Superior temporal gyrus (tissue), 1 donor: ENCODE data around the gene WIPF3.
A peak's percentile ranks its signal among the peaks of the same experiment; 100 is the strongest.

ENCODE experiments used
- DNase-seq: peaks from one replicate; pipeline ENCODE4 v3.0.0-alpha.2; 2016; ENCODE audit errors: extremely low spot score

WIPF3 gene

DNA sequence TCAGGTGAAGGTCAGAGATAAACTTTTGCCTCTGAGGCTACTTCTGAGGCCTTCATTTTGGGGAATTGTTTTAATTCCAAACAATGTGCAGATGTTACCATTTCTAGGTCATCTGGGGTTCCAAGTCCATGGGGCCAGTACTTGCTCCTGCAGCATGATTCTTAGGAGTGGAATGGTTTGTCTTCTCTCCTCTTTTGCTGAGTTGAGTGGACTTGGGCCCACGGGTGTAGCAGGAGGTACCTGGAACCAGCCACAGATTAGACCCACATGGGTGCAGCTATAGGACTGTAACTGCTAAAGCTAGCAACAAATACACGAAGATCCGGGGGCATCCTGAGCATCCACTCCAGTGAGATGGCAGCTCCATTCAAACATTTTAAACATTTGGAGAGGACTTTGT lies 41.6 kb downstream of the WIPF3 start:
- no peak for DNase-seq

DNA sequence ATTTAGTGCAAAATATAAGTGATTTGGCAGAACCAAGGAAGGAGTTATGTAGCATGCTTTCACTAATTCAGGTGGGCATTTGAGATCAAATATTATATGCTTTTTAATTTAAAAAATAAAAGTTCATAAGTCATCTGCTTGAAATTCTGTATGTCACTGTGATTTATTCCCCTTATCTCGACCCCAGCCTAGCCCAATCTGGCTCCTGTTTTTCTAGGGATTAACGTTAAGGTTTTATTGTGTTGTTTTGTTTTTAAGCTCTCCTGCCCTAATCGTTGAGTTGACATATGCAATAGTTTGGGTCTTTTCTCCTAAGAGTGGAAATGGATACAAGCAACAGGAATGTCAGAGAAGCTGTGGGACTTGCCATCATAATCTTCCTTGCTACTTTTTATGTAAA lies 42.6 kb downstream of the WIPF3 start:
- DNase-seq, result no peak

DNA sequence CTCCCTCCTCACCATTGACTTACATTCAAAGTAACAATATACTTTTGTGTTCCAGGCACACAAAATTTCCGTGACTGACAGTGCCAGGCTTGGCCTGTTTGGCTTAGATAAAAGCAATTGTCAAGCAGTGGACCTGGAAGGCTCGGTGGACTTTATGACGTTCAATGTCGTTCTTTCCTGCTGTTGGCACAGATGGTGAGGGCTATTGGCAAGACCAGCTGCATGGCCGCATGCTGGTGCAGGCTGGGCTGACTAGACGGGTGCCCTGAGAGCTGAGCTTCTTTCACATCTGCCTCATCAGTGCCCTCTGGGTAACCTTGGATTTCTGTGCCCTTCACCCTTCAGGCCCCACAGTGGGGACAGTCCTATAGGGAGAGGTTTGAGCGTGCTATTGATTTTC lies 45.2 kb downstream of the WIPF3 start:
- no peak for DNase-seq

- no peak for DNase-seq
Measured at GRCh38 chr7:29852457-29852856, 46.1 kb downstream of the WIPF3 start.

GRCh38 chr7:29853072-29853471 lies 46.8 kb downstream of the WIPF3 start:
- no peak for DNase-seq

- DNase-seq, result no peak
Measured at GRCh38 chr7:29853789-29854188, 47.5 kb downstream of the WIPF3 start.

- DNase-seq, result no peak
Measured at GRCh38 chr7:29854257-29854938, 48.1 kb downstream of the WIPF3 start.

DNA sequence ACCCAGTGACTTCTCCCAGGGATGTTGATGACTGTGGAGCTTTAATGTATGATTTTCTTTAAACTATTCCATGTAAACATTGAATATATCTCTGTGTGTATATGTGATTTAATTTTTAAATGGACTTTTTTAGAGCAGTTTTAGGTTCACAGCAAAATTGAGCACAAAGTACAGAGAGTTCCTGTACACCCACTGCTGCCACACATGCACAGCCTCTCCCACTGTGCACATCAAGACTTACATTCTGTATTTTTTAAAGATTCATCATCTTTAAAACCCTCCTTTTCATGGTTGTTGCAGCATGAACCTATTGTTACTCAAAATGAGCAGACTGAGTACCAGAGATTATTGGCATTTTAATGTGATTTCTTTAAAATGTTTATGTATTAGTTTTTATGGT lies 51.3 kb downstream of the WIPF3 start:
- DNase-seq, result peak; percentile 47

- DNase-seq, result peak; percentile 31
Measured at GRCh38 chr7:29858191-29858951, 52.1 kb downstream of the WIPF3 start.

DNA sequence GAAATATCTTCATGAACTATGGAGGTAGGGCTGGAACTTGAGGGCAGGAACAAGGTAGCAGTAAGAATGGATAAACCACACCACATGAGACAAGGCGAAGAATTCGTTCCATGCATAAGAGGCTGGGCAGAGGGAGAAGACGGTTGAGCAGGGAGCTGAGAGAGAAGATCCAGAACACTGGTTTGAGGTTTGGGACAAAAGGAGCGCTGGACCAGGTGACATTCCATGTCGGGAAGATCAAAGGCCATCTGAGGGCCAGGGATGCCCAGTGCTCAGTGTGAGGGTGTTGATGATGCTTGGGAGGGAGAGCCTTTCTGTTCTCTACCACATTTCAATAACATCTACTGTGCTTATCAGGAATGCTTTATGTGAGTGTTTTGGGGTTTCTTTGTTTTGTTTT lies 52.8 kb downstream of the WIPF3 start:
- no peak for DNase-seq

GRCh38 chr7:29859524-29860185 lies 53.3 kb downstream of the WIPF3 start:
- no peak for DNase-seq

GRCh38 chr7:29860186-29860585 lies 53.9 kb downstream of the WIPF3 start:
- DNase-seq, result no peak

DNA sequence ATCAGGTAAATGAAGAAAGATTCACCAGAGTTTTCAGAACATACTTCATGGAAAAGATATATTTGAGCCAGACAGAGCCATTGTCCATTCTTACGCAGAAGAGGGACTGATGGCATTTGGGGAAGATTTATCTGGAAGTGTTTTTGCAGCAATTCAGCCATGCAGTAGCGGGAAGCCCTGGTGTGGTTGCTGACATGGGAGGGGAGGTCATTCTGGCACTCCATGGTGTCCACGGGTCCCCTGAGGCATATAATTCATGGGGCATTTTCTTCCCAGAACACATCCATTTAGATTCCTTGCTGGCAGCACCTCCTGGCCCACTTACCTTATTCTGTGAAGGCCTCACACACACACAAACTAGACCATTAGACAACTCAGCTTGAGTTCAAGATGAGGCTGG lies 55.6 kb downstream of the WIPF3 start:
- DNase-seq, result no peak

DNA sequence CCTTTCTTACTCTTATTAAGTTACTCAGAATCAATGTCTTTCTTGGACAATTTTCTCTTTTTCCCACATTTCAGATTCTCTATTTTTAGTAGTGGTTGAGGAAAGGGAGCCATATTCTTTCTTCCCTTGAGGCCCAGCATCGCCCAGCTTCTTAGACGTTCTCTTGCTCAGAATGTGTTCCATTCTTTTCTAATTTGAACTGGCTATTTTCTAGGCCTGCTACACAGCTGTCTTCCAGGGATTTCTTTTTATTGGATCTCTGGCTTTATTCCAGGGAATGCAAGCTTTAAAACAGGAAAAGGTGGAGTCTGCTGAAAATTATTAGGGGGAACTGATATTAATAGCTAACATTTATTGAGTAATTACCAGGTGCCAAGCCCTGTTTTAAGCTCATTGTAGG lies 58.3 kb downstream of the WIPF3 start:
- DNase-seq, result no peak

DNA sequence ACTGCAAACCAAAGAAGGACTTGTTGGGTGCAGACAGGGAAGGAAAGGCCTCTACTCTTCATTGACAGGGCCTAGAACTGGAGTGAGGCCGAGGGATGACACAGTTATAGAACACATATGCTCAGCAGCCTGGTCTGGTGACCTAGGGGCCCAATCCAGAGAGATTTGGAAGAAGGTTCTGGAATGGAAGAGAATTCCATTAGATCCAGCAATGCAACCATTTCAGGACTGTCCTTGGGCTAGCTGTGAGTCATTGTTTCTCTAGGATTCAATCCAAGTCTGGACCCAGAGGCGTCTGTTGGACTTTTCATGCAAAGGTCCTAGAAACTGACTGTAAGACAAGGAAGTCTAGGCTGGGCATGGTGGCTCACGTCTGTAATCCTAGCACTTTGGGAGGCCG lies 59.2 kb downstream of the WIPF3 start:
- DNase-seq, result no peak

DNA sequence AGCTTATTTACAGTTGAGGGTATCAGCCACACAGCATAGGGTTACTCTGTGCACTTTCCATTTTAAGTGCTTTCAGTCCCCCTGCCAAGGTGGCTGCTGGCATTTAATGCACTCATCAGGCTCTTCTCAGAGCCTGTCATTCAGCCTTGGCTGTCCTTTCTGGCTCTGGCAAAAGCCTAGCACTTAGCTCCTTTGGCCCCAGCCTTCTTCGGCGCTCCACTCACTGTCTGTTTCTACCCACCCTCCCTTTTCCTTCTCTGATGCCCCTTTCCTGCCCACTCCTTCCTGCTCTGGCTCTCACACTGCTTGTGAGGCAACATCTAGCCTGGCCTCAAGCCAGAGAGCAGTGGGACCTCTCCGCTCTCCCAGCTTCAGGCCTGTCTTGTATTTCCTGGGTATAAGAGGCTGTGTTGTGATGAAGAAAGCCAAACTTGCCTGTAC lies 60.2 kb downstream of the WIPF3 start:
- no peak for DNase-seq

GRCh38 chr7:29871787-29872398 lies 65.6 kb downstream of the WIPF3 start:
- DNase-seq, result no peak

GRCh38 chr7:29873644-29874294 lies 67.5 kb downstream of the WIPF3 start:
- DNase-seq, result no peak

GRCh38 chr7:29875741-29876140 lies 69.4 kb downstream of the WIPF3 start:
- DNase-seq, result no peak

GRCh38 chr7:29877196-29877595 lies 70.9 kb downstream of the WIPF3 start:
- peak; percentile 73 for DNase-seq

DNA sequence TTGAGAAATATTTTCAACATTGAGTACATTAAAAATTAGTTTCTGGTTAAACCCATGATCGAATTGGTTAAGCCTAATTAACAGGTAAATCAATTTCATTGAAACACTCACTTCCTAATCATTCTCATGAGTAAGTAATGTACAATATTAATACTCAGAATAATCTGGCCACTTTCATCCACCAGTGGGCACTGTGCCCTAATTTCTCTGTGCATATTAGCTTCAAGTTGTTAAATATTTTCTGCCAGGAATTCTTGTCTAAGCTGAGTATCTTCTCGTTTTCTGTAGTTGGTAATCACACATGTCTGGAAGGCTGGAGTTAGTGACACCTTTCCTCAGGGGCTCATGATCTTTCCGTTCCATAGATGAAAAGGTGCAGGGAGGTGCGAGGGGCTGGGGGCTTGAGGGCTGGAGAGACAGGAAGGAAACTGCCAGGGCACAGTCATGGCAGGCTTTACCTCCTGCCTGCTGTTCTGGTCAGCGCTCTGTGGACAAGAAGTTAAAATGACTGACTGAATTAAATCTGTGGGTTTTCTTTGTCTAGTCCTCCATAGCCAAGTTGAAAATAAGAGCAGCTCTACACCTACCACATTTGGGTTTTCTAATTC lies 71.9 kb downstream of the WIPF3 start:
- peak; percentile 60 for DNase-seq

- no peak for DNase-seq
Measured at GRCh38 chr7:29879609-29880008, 73.3 kb downstream of the WIPF3 start.
